HG03196 (cell line): Measurements from ENCODE around the gene EVI2B.
"Not testable (repeated sequence)": the region's sequence is repeated elsewhere in the genome, so short reads cannot be mapped to it uniquely, and the experiment has no call there.

Source experiments
- ATAC-seq: cut with Tn5 transposase; IDR thresholded peaks from one replicate; pipeline ENCODE4 v1.9.1; 2021; ENCODE audit not compliant: unreplicated experiment

The EVI2B gene

DNA sequence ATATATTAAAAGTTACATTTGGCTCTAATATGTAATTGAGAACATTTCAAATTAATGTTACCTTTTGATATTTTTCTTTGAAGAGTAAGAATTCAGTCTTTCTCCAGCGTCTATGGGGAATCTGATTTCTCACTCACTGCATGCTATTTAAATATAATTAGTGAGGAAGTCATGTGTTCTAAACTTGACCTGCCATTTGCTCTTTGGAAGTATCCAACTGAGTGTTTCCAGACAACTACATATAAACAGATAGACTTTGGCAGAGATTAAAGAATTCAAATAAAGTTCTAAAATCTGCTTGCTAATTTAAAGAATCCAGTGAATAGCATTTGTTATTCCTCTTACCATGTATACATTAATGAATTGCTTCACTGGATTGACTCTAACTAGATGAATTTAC lies 40.3 kb downstream of the EVI2B start:
- no peak for ATAC-seq

- no peak for ATAC-seq
These were observed 41.1 kb downstream of the EVI2B start for GRCh38 chr17:31272803-31273202.

- no peak for ATAC-seq
These were observed 41.6 kb downstream of the EVI2B start for GRCh38 chr17:31272236-31272635.

GRCh38 chr17:31269578-31269983 lies 44.3 kb downstream of the EVI2B start:
- ATAC-seq = no peak

DNA sequence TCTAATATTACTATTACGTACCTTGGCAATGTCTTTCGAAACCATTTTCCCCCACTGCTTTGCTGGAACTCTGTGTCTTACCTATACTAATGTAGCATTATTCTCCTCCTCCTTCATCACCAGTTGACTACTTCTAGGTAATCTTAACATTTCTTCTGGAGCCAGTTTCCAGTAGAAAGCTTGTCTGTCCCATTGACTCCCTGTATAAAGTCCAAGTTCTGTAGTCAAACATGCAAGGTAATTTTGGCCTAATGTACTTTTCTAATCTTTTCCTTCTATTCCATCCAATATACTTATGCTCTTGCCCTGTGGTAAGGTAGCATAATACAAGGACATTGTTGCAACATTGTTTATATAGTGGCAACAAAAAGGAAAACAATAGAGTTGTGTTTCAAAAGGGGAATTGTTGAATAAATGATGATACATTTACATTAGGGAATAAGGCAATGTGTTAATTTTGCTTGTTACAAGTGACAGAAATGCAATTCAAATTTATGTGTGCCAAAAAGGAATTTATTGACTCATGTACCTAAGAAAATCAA lies 44.7 kb downstream of the EVI2B start:
- ATAC-seq = no peak

GRCh38 chr17:31266042-31266441 lies 47.8 kb downstream of the EVI2B start:
- no peak for ATAC-seq

DNA sequence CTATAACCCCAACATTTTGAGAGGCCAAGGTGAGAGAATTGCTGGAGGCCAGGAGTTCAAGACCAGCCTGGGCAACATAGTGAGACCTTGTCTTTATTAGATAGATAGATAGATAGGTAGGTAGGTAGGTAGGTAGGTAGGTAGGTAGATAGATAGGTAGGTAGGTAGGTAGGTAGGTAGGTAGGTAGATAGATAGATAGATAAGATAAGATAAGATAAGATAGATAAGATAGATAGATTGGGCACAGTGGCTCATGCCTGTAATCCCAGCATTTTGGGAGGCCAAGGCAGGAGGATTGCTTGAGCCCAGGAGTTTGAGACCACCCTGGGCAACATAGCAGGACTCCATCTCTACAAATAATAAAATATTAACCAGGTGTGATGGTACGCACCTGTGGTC lies 50.9 kb downstream of the EVI2B start:
- ATAC-seq = not testable (repeated sequence)

- no peak for ATAC-seq
These were observed 52.3 kb downstream of the EVI2B start for GRCh38 chr17:31261601-31262000.

GRCh38 chr17:31260151-31260550 lies 53.7 kb downstream of the EVI2B start:
- no peak for ATAC-seq

GRCh38 chr17:31256936-31257335 lies 56.9 kb downstream of the EVI2B start:
- ATAC-seq = no peak

DNA sequence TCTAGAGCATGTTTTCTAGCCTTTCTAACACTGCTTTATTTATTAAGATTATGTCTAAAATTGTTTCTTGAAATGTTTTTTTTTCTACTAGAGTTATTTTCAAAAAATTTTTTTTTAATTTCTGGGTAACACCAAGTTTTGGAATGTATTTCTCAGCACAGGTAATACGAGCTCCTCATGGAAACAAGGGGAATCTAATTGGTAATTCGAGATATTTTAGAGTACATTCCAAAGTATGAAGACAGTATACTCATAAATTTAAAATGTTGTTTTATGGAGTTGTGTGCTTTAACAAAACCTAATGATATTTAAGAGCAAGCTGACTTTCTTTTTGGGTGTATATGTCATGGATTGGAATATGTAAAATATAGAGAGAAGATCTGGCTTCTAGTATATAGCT lies 59.2 kb downstream of the EVI2B start:
- no peak for ATAC-seq
